HCT116 (cell line): Measurements from ENCODE around the gene SYT11. TPM values are rescaled to one million over a fixed set of nuclear protein-coding genes. Genes with fewer than 3 reads are reported as not detected.

Experiments
- ATAC-seq: fragments of 200-7000 bp; cut with Tn5 transposase; 2 replicates; pipeline ENCODE4 v1.9.1; 2020; ENCODE audit warnings: mild to moderate bottlenecking, moderate library complexity
- BruUV-seq: library from RNA; stranded (reverse); fragments of 400-500 nt; replicated peaks from 2 replicates; lab custom pipeline; 2021; lab: Mats Ljungman, UMichigan
- CTCF ChIA-PET: fragments of 300-600 bp; sonication (Branson Sonifier 250); formaldehyde crosslinking; loops from one replicate; lab custom pipeline; 2021; ENCODE audit warnings: antibody characterized with exemption; lab: Charles Lee
- POLR2A ChIA-PET: fragments of 300-600, 350-600 bp; sonication (Branson Sonifier 250); formaldehyde crosslinking; loops from one replicate; lab custom pipeline; 2021; ENCODE audit warnings: antibody characterized with exemption; lab: Charles Lee
- RAD21 ChIA-PET, 2 experiments: fragments of 300-600 bp; sonication (Branson Sonifier 250); formaldehyde crosslinking; loops; one replicate each; lab custom pipeline; 2023; ENCODE audit warnings: low total read pairs in 2 of 2; ENCODE audit not compliant: uncharacterized antibody in 2 of 2, unreplicated experiment in 2 of 2, low non-redundant PET in 1 of 2; lab: Charles Lee
- DNase-seq: peaks from one replicate; pipeline ENCODE4 v3.0.0-alpha.2; 2010; ENCODE audit warnings: low read depth, low spot score
- H2AFZ ChIP-seq: fragments of 200-600 bp; shearing (Covaris generic), sonication (generic); 2 replicates; pipeline ENCODE4 v1.6.1; 2017; ENCODE audit warnings: low read depth, mixed run types, mixed read lengths, antibody characterized with exemption, low read length; ENCODE audit not compliant: poor library complexity, severe bottlenecking
- H3K27ac ChIP-seq: 2 replicates; pipeline ENCODE4 v1.5.1; 2012; ENCODE audit warnings: low read depth, low read length
- H3K27me3 ChIP-seq: fragments of 200-600 bp; sonication (generic); 2 replicates; pipeline ENCODE4 v1.6.1; 2016; ENCODE audit warnings: mixed run types, low read length, mixed read lengths; ENCODE audit not compliant: insufficient read depth
- H3K36me3 ChIP-seq, 2 experiments: fragments of 200-500 bp in 1 of 2; fragments of 200-600 bp in 1 of 2; sonication (Bioruptor generic) in 1 of 2; sonication (generic) in 1 of 2; 2 replicates each; pipeline versions ENCODE4 v1.5.1 to v1.6.1; 2014 to 2016; ENCODE audit warnings: low read length in 2 of 2, inconsistent platforms in 1 of 2, mixed read lengths in 1 of 2, mixed run types in 1 of 2; ENCODE audit not compliant: insufficient read depth in 2 of 2, control insufficient read depth in 1 of 2
- H3K4me1 ChIP-seq, 2 experiments: fragments of 200-600 bp in 1 of 2; sonication (generic) in 1 of 2; 2 replicates each; pipeline versions ENCODE4 v1.5.1 to v1.6.1; 2012 to 2017; ENCODE audit warnings: low read length in 2 of 2, inconsistent platforms in 1 of 2, mild to moderate bottlenecking in 1 of 2, mixed read lengths in 1 of 2, mixed run types in 1 of 2, moderate library complexity in 1 of 2; ENCODE audit not compliant: insufficient read depth in 2 of 2, control insufficient read depth in 1 of 2
- H3K4me2 ChIP-seq: fragments of 200-600 bp; sonication (generic); 2 replicates; pipeline ENCODE4 v1.6.1; 2017; ENCODE audit warnings: mixed run types, low read length, mixed read lengths
- H3K4me3 ChIP-seq, 2 experiments: fragments of 200-600 bp in 1 of 2; sonication (generic) in 1 of 2; replicated peaks in 1 of 2; 2 replicates each; pipeline ENCODE4 v1.5.1; 2011 to 2016; ENCODE audit warnings: low read length in 2 of 2, control low read depth in 1 of 2, low read depth in 1 of 2, mild to moderate bottlenecking in 1 of 2, mixed read lengths in 1 of 2, mixed run types in 1 of 2
- H3K79me2 ChIP-seq: fragments of 200-600 bp; sonication (generic); 2 replicates; pipeline ENCODE4 v1.6.1; 2017; ENCODE audit warnings: mild to moderate bottlenecking, mixed run types, low read length, moderate library complexity, mixed read lengths; ENCODE audit not compliant: insufficient read depth
- H3K9ac ChIP-seq: fragments of 200-600 bp; sonication (generic); 2 replicates; pipeline ENCODE4 v1.6.1; 2016; ENCODE audit warnings: low read length, mixed read lengths
- H3K9me2 ChIP-seq: fragments of 200-600 bp; sonication (generic), shearing (Covaris generic); 2 replicates; pipeline ENCODE4 v1.6.1; 2017; ENCODE audit warnings: mixed run types, mild to moderate bottlenecking, moderate library complexity; ENCODE audit not compliant: insufficient read depth
- H3K9me3 ChIP-seq, 2 experiments: fragments of 200-500 bp in 1 of 2; fragments of 200-600 bp in 1 of 2; sonication (Bioruptor generic) in 1 of 2; sonication (generic) in 1 of 2; 2 replicates each; pipeline ENCODE4 v1.6.1; 2014 to 2017; ENCODE audit warnings: low read length in 2 of 2, mixed read lengths in 2 of 2, inconsistent platforms in 1 of 2, low read depth in 1 of 2, mild to moderate bottlenecking in 1 of 2, mixed run types in 1 of 2, moderate library complexity in 1 of 2; ENCODE audit not compliant: control insufficient read depth in 1 of 2, insufficient read depth in 1 of 2
- H4K20me1 ChIP-seq: fragments of 200-600 bp; sonication (generic), shearing (Covaris generic); 2 replicates; pipeline ENCODE4 v1.6.1; 2017; ENCODE audit warnings: mixed run types, mild to moderate bottlenecking, moderate library complexity; ENCODE audit not compliant: insufficient read depth
- CEBPB ChIP-seq: IDR thresholded peaks from 2 replicates; pipeline ENCODE4 v1.6.1; 2012; ENCODE audit warnings: low read depth
- ELF1 ChIP-seq: IDR thresholded peaks from 2 replicates; pipeline ENCODE4 v1.6.1; 2012; ENCODE audit warnings: low read depth, borderline replicate concordance
- EZH2 ChIP-seq: fragments of 200-600 bp; sonication (generic); IDR thresholded peaks from 2 replicates; pipeline ENCODE4 v1.6.1; 2017; ENCODE audit warnings: antibody characterized with exemption, mixed run types
- EZH2phosphoT487 ChIP-seq: fragments of 200-600 bp; IDR thresholded peaks from 2 replicates; pipeline ENCODE4 v1.6.1; 2018; ENCODE audit warnings: antibody characterized with exemption, borderline replicate concordance
- POLR2AphosphoS5 ChIP-seq: IDR thresholded peaks from 2 replicates; pipeline ENCODE4 v1.6.1; 2011; ENCODE audit warnings: mild to moderate bottlenecking, low read depth, low read length, moderate library complexity
- RAD21 ChIP-seq: IDR thresholded peaks from 2 replicates; pipeline ENCODE4 v1.6.1; 2012; ENCODE audit warnings: low read depth, mild to moderate bottlenecking
- REST ChIP-seq: IDR thresholded peaks from 2 replicates; pipeline ENCODE4 v1.6.1; 2012; ENCODE audit warnings: low read depth
- SIN3A ChIP-seq: IDR thresholded peaks from 2 replicates; pipeline ENCODE4 v1.6.1; 2012; ENCODE audit warnings: low read depth
- SP1 ChIP-seq: IDR thresholded peaks from 2 replicates; pipeline ENCODE4 v1.6.1; 2012; ENCODE audit warnings: low read depth
- ZFX ChIP-seq: fragments of 450-650 bp; IDR thresholded peaks from 2 replicates; pipeline ENCODE4 v1.6.1; 2017
- ZNF274 ChIP-seq: fragments of 200-500 bp; sonication (Bioruptor generic); IDR thresholded peaks from 2 replicates; pipeline ENCODE4 v1.6.1; 2014; ENCODE audit warnings: mild to moderate bottlenecking, low read depth, low read length, inconsistent platforms
- intact Hi-C: fragments of 100-400 bp; cut with micrococcal nuclease; formaldehyde crosslinking; loops from 2 replicates; pipeline ENCODE4 v1.10.0; 2022
- total RNA-seq: library from RNA; stranded (reverse); gene quantifications from one replicate; pipeline ENCODE4 v1.2.1, GENCODE V29; 2021; ENCODE audit not compliant: unreplicated experiment
- TF ChIP-seq, protein P1 (sequence below): IDR thresholded peaks from 2 replicates; pipeline ENCODE4 v1.6.1; 2012
- TF ChIP-seq, protein P2 (sequence below): IDR thresholded peaks from 2 replicates; pipeline ENCODE4 v1.6.1; 2011; ENCODE audit warnings: mild to moderate bottlenecking, low read length, moderate library complexity; ENCODE audit not compliant: insufficient replicate concordance; ENCODE audit errors: extremely low read depth

The SYT11 gene
- total RNA-seq, 1 experiment from 2014 or later: 0.17 TPM

DNA sequence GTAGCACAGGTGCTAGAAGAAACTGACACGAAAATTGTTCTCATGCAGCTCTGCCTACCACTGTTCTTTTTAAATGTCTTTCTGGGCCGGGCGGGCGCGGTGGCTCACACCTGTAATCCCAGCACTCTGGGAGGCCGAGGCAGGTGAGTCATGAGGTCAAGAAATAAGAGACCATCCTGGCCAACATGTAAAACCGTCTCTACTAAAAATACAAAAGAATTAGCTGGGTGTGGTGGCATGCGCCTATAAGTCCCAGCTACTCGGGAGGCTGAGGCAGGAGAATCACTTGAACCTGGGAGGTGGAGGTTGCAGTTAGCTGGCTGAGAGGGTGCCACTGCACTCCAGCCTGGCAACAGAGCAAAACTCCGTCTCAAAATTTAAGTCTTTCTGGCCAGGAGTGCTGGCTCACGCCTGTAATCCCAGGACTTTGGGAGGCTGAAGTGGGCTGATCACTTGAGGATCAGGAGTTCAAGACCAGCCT, 52.7 kb downstream of the SYT11 start:
- Histone ChIP-seq H3K9ac (no peak overlapping the region), H3K27me3 (no peaks in the 10 kb centered on the region), H3K4me2 (no peak overlapping the region; the same call in 1 of the 2 replicates), H3K27ac (no peak overlapping the region; the same call in 1 of the 2 replicates), H2AFZ (no peak overlapping the region), H3K4me3 (no peak overlapping the region), H3K36me3 (peaks cover 52 to 75% of the 10 kb centered on the region in 2 experiments), H3K9me3 (no peaks in the 10 kb centered on the region), H3K4me1 (peaks cover 0 to 23% of the 10 kb centered on the region in 2 experiments; a peak in 2 of 4 replicates), H3K9me2 (no peaks in the 10 kb centered on the region), H3K79me2 (peaks cover 25% of the 10 kb centered on the region), H4K20me1 (peaks cover 13% of the 10 kb centered on the region; the same call in 1 of the 2 replicates)
- DNase-seq (no peak), ATAC-seq (peak; percentile 56; the same call in 1 of the 2 replicates)
- no peak for TF ChIP-seq CEBPB
- TF ChIP-seq POLR2AphosphoS5: peak; percentile 23; the same call in 1 of the 2 replicates
- BruUV-seq: no TSS peak
- ChIA-PET CTCF (no interaction called here), POLR2A (no interaction called here), RAD21 (interaction anchor here (0.5 to 0.6 kb wide), 2 partner anchors 414 to 421 kb away, joined by 4 read pairs; no protein-coding TSS in a partner anchor)
- intact Hi-C loops: no loop called here

GRCh38 chr1:155913969-155914757, 54.8 kb downstream of the SYT11 start:
- ChIA-PET RAD21 (no interaction called here), CTCF (no interaction called here), POLR2A (no interaction called here)
- H3K79me2 ChIP-seq: peaks cover 42% of the 10 kb centered on the region
- ATAC-seq: no peak
- intact Hi-C loops: no loop called here
- no peak overlapping the region for H3K4me3 ChIP-seq
- DNase-seq: no peak
- H3K4me2 ChIP-seq: no peak overlapping the region
- BruUV-seq: no TSS peak
- H3K27me3 ChIP-seq: no peaks in the 10 kb centered on the region
- peaks cover 0 to 23% of the 10 kb centered on the region in 2 experiments; a peak in 2 of 4 replicates for H3K4me1 ChIP-seq
- no peak overlapping the region for H2AFZ ChIP-seq
- peaks cover 62 to 84% of the 10 kb centered on the region in 2 experiments for H3K36me3 ChIP-seq
- no peaks in the 10 kb centered on the region for H3K9me3 ChIP-seq
- no peak overlapping the region for H3K9ac ChIP-seq
- peaks cover 19% of the 10 kb centered on the region; the same call in 1 of the 2 replicates for H4K20me1 ChIP-seq
- H3K9me2 ChIP-seq: no peaks in the 10 kb centered on the region
- TF ChIP-seq ZFX (no peak), SP1 (no peak), POLR2AphosphoS5 (no peak), REST (no peak), RAD21 (no peak), EZH2phosphoT487 (no peak), ZNF274 (no peak), SIN3A (no peak), ELF1 (no peak), EZH2 (no peak)
- TF ChIP-seq, protein P1, sequence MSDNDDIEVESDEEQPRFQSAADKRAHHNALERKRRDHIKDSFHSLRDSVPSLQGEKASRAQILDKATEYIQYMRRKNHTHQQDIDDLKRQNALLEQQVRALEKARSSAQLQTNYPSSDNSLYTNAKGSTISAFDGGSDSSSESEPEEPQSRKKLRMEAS: no peak
- TF ChIP-seq, protein P2, sequence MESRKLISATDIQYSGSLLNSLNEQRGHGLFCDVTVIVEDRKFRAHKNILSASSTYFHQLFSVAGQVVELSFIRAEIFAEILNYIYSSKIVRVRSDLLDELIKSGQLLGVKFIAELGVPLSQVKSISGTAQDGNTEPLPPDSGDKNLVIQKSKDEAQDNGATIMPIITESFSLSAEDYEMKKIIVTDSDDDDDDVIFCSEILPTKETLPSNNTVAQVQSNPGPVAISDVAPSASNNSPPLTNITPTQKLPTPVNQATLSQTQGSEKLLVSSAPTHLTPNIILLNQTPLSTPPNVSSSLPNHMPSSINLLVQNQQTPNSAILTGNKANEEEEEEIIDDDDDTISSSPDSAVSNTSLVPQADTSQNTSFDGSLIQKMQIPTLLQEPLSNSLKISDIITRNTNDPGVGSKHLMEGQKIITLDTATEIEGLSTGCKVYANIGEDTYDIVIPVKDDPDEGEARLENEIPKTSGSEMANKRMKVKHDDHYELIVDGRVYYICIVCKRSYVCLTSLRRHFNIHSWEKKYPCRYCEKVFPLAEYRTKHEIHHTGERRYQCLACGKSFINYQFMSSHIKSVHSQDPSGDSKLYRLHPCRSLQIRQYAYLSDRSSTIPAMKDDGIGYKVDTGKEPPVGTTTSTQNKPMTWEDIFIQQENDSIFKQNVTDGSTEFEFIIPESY: no peak
- no peak overlapping the region for H3K27ac ChIP-seq
